ENCODE data around the gene LYPD4. TPM values are rescaled to one million over a fixed set of nuclear protein-coding genes. Genes with fewer than 3 reads are reported as not detected.

Gene LYPD4
- total RNA-seq, 4 donors from 2014 or later, result not detected

- Histone ChIP-seq H3K9me3 (no peaks in the 10 kb centered on the region), H3K36me3 (peaks cover 30 to 32% of the 10 kb centered on the region in 2 donors), H3K27me3 (no peaks in the 10 kb centered on the region), H3K4me1 (peaks cover 5 to 7% of the 10 kb centered on the region in 2 donors), H3K27ac (no peak overlapping the region), H3K4me3 (replicated peaks in 1 of 3) (no peak overlapping the region)
- intact Hi-C loops (cut with DNase I), result no loop called here
- WGBS, 2 donors, result 47 to 54% methylated on average over 18 of the region's 18 CpGs
- peak in 5 of 6 experiments; percentile 13 to 61 (median 52) for TF ChIP-seq CTCF (IDR thresholded peaks at IDR 0.05)
- no peak for TF ChIP-seq POLR2A (IDR thresholded peaks at IDR 0.05)
- DNase-seq, result peak; percentile 57 to 75
These were observed 28.5 kb upstream of the LYPD4 start for GRCh38 chr19:41872775-41873647.

- DNase-seq, result no peak
- H3K36me3 ChIP-seq, result peaks cover 30 to 32% of the 10 kb centered on the region in 2 donors
- no peak overlapping the region for H3K27ac ChIP-seq
- WGBS, 2 donors, result 83 to 96% methylated on average over 9 to 11 of the region's 12 CpGs
- H3K4me3 ChIP-seq (replicated peaks in 1 of 3), result no peak overlapping the region
- no peaks in the 10 kb centered on the region for H3K9me3 ChIP-seq
- TF ChIP-seq POLR2A (IDR thresholded peaks at IDR 0.05), result no peak
- no peak for TF ChIP-seq CTCF (IDR thresholded peaks at IDR 0.05)
- H3K4me1 ChIP-seq, result peaks cover 12 to 13% of the 10 kb centered on the region in 2 donors
- intact Hi-C loops (cut with DNase I), result no loop called here
- H3K27me3 ChIP-seq, result no peaks in the 10 kb centered on the region
These were observed 27.9 kb upstream of the LYPD4 start for GRCh38 chr19:41872384-41872774.

- TF ChIP-seq POLR2A (IDR thresholded peaks at IDR 0.05), result no peak
- TF ChIP-seq CTCF (IDR thresholded peaks at IDR 0.05), result no peak
- peaks cover 13 to 17% of the 10 kb centered on the region in 2 donors for H3K4me1 ChIP-seq
- H3K27ac ChIP-seq, result no peak overlapping the region
- 81 to 86% methylated on average over 10 to 12 of the region's 16 CpGs for WGBS, 2 donors
- intact Hi-C loops (cut with DNase I), result no loop called here
- no peaks in the 10 kb centered on the region for H3K9me3 ChIP-seq
- H3K27me3 ChIP-seq, result no peaks in the 10 kb centered on the region
- no peak overlapping the region for H3K4me3 ChIP-seq (replicated peaks in 1 of 3)
- no peak for DNase-seq
- H3K36me3 ChIP-seq, result peaks cover 30 to 32% of the 10 kb centered on the region in 2 donors
These were observed 27.3 kb upstream of the LYPD4 start for GRCh38 chr19:41871573-41872383.

- H3K27ac ChIP-seq, result no peak overlapping the region
- intact Hi-C loops (cut with DNase I), result no loop called here
- 61 to 66% methylated on average over 3 of the region's 3 CpGs for WGBS, 2 donors
- H3K9me3 ChIP-seq, result no peaks in the 10 kb centered on the region
- H3K4me1 ChIP-seq, result peaks cover 13 to 17% of the 10 kb centered on the region in 2 donors
- no peak overlapping the region for H3K4me3 ChIP-seq (replicated peaks in 1 of 3)
- no peaks in the 10 kb centered on the region for H3K27me3 ChIP-seq
- no peak for TF ChIP-seq POLR2A (IDR thresholded peaks at IDR 0.05)
- TF ChIP-seq CTCF (IDR thresholded peaks at IDR 0.05), result no peak
- peaks cover 32 to 39% of the 10 kb centered on the region in 2 donors for H3K36me3 ChIP-seq
- no peak for DNase-seq
These were observed 26.0 kb upstream of the LYPD4 start for GRCh38 chr19:41870401-41870873.

Data from thyroid gland (tissue), 4 donors.